Right lobe of liver (tissue), 4 donors: Measurements from ENCODE around the gene NKX6-2.

ENCODE experiments used
- CTCF ChIP-seq, 4 donors: fragments of 200-600 bp in 3 of 4; fragments of 450-650 bp in 1 of 4; IDR thresholded peaks; one replicate each; pipeline versions ENCODE4 v1.5.1 to v1.8.0; 2016 to 2022; ENCODE audit warnings: antibody characterized with exemption in 4 of 4, mild to moderate bottlenecking in 2 of 4
- POLR2A ChIP-seq: fragments of 450-650 bp; IDR thresholded peaks from one replicate; pipeline ENCODE4 v1.6.1; 2017; ENCODE audit warnings: antibody characterized with exemption, mild to moderate bottlenecking
- donor health status: DM: no; HTN: no; CAD: no.
- donor health status: DM: no; HTN: no; CAD: no.
- donor health status: DM: no; HTN: yes; CAD: no.

DNA sequence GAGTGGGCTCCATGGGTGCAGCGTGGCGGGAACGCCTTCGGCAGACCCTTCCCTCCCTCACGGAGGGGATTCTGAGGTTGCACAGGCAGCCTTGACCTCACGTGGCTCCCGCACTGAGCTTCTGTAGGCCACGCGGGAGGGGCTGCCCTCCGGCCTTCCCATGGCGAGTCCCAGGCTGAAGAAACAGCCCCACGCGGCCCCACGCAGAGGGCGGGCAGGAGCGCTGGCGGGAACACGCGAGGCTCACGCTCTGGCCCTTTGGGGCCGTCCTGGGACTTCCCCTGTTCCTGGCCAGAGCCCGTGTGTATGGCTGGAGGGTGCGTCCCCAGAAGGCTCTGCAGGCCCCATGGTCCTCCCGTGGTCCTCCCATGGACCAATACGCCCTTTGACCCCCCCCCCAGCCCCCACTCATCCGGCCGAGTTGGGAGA lies 21.7 kb upstream of the NKX6-2 start:
- TF ChIP-seq CTCF (IDR thresholded peaks at IDR 0.05) (no peak), POLR2A (no peak)
